Measurements from ENCODE around the gene MSRB1. TPM values are rescaled to one million over a fixed set of nuclear protein-coding genes. Genes with fewer than 3 reads are reported as not detected.

The MSRB1 gene
- total RNA-seq, 1 donor from 2014 or later = 11.7 TPM

DNA sequence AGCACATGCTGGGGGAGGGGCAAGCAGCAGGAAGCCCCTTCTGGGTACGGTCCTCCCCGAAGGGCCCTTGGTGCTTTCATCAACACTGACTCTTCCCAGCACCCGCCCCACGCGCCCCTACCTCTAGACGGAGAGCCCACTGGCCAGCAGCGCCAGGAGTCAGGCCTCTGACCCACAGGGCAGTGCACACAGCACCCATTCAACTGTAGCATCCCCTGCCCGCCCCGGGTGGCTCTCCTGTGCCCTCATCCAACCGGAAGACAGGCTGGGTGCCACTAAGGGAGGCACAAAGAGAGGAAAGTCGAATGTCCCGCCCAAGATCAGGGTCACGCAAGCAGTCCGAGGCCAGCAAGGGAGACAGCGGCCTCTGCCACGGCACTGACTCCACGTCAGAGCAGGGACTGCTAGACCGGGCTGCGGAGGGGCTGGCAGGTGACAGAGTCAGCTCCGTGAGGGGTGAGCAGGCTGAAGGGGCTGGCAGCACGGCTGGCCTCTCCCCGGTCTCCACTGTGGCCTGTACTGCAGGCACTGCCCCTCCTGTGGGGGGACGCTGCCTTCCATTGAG, 9.8 kb downstream of the MSRB1 start:
- H3K36me3 ChIP-seq (ENCODE audit: control insufficient read depth, insufficient read depth, low read length) = no peaks in the 10 kb centered on the region
- DNase-seq (ENCODE audit: low read depth) = no peak
- peaks cover 2% of the 10 kb centered on the region for H3K27me3 ChIP-seq (ENCODE audit: control insufficient read depth, insufficient read depth, low read length)
- H3K4me3 ChIP-seq (ENCODE audit: low read depth, low read length) = no peak overlapping the region
- TF ChIP-seq, protein P1, sequence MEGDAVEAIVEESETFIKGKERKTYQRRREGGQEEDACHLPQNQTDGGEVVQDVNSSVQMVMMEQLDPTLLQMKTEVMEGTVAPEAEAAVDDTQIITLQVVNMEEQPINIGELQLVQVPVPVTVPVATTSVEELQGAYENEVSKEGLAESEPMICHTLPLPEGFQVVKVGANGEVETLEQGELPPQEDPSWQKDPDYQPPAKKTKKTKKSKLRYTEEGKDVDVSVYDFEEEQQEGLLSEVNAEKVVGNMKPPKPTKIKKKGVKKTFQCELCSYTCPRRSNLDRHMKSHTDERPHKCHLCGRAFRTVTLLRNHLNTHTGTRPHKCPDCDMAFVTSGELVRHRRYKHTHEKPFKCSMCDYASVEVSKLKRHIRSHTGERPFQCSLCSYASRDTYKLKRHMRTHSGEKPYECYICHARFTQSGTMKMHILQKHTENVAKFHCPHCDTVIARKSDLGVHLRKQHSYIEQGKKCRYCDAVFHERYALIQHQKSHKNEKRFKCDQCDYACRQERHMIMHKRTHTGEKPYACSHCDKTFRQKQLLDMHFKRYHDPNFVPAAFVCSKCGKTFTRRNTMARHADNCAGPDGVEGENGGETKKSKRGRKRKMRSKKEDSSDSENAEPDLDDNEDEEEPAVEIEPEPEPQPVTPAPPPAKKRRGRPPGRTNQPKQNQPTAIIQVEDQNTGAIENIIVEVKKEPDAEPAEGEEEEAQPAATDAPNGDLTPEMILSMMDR (IDR thresholded peaks at IDR 0.05; ENCODE audit: insufficient read depth, low read length, poor library complexity, severe bottlenecking) = no peak

DNA sequence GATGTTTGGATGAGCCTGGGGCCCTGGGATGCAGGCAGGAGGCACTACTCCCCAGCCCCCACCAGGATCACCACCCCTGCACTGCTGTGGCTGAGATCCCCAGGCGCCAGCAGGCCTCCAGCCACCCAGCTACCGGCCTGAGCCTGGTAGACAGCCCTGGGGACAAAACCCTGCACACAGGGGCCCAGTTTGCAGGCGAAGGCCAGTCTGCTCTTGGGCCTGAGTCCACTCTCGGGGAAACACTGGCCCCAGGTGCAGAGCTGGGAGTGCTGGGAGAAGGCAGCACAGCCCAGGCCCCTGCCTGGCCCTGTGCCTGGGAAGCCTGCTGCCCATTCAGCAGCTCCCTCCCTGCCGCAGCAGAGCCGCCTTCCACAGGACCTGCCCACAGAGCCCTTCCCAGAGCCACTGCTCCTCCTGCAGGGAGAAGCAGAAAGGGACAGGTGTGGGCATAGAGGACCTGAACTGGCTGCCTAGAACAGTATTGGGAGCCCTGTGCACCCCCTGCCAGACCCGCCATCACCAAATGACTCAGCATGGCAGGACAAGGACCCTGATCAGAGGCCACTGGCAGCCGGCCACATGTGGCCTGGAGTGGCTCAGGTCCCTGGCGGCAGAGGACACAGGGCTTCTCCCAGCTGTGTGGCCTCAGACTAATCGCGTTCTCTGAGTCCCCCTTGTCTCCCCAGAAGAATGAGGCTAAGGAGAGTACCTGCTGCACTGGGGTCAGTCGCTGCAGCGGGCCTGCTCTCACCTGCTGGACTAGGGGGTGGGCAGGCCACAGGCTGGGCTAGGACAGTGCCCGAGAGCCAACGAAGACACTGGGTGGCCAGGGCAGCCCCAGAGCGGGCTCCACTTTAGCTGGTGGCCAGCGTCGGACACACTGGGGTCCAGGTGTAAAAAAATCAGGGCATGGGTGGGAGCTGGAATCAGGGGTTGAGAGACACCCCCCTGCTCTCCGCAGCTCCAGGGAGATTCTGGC, 10.7 kb downstream of the MSRB1 start:
- no peak overlapping the region for H3K4me3 ChIP-seq (ENCODE audit: low read depth, low read length)
- H3K27me3 ChIP-seq (ENCODE audit: control insufficient read depth, insufficient read depth, low read length) = peaks cover 2% of the 10 kb centered on the region
- no peaks in the 10 kb centered on the region for H3K36me3 ChIP-seq (ENCODE audit: control insufficient read depth, insufficient read depth, low read length)
- TF ChIP-seq, protein P1 (IDR thresholded peaks at IDR 0.05; ENCODE audit: insufficient read depth, low read length, poor library complexity, severe bottlenecking) = peak; percentile 39
- DNase-seq (ENCODE audit: low read depth) = no peak

DNA sequence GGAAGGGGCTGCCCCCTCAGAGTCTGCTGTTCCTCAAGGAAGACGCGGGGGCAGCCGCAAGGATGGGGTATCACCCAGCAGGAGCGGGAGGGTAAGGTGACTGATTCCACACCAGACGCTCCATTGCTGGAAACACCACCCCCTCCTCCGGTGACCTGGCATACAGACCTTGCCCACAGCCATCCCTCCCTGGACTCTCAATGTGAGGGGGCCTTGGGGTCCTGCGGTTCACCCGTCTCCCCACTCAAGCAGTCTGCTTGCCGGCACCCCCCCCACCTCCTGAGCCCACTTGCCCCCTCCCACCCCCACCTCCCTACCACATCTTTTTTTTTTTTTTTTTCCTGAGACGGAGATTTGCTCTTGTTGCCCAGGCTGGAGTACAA, 12.7 kb downstream of the MSRB1 start:
- Histone ChIP-seq H3K36me3 (ENCODE audit: control insufficient read depth, insufficient read depth, low read length) (no peaks in the 10 kb centered on the region), H3K27me3 (ENCODE audit: control insufficient read depth, insufficient read depth, low read length) (peaks cover 2% of the 10 kb centered on the region), H3K4me3 (ENCODE audit: low read depth, low read length) (no peak overlapping the region)
- TF ChIP-seq, protein P1 (IDR thresholded peaks at IDR 0.05; ENCODE audit: insufficient read depth, low read length, poor library complexity, severe bottlenecking) = no peak
- DNase-seq (ENCODE audit: low read depth) = no peak

DNA sequence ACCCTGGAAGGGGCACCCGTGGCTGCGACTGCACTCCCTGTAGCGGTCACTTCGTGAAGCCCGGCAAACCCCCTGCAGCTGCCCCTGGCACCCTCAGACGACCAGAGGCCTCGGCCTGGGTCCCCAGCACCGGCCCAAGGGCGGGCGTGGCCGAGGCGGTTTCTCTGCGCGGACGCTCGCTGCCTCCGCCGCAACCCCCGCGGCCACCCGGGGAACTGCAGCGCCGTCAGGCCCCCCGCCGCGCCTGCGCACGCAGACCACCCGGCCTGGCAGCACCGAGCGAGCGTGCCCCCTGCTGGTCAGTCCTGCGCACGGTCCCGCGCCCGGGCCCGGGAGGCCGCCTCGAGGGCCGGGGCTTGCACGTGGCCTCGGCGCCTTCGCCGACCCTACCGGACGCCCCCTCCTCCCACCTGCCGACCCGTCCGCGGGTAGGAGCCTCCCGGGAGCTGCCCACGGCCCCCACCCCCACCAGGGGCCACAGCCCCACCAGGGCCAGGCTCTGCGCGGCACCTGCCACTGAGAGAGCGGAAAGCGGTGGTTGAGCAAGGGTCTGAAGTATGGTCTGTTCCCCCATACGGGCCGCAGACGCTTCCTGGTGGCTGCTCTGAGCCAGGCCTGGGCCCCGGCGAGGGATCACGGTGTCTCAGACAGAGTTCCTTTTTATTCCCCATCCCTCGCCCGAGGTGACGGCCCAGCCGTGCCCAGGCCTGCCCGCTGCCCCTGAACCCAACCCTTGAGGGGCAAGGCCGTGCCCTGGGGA, 13.2 kb downstream of the MSRB1 start:
- H3K4me3 ChIP-seq (ENCODE audit: low read depth, low read length) = peak overlapping the region; percentile 51
- peaks cover 2% of the 10 kb centered on the region for H3K27me3 ChIP-seq (ENCODE audit: control insufficient read depth, insufficient read depth, low read length)
- H3K36me3 ChIP-seq (ENCODE audit: control insufficient read depth, insufficient read depth, low read length) = no peaks in the 10 kb centered on the region
- TF ChIP-seq, protein P1 (IDR thresholded peaks at IDR 0.05; ENCODE audit: insufficient read depth, low read length, poor library complexity, severe bottlenecking) = peak; percentile 30
- DNase-seq (ENCODE audit: low read depth) = no peak

DNA sequence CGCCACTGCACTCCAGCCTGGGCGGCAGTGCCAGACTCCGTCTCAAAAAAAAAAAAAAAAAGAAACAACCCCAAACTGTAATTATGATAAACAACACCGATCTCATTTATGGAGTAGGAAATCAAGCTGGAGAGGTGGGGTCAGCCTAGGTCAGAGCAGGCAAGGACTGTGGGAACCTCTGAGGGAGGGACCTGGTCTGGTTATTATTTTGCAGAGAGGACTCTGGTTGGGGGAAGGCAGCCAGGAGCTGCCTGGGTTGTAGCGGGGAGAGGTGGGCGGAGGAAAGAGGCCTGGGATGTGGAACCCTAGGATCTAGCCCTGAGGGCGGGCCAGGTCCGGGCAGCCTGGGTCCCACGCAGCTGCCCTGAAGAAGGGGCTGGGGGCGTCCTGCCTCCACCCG, 13.9 kb downstream of the MSRB1 start:
- peak overlapping the region; percentile 51 for H3K4me3 ChIP-seq (ENCODE audit: low read depth, low read length)
- H3K27me3 ChIP-seq (ENCODE audit: control insufficient read depth, insufficient read depth, low read length) = peaks cover 2% of the 10 kb centered on the region
- H3K36me3 ChIP-seq (ENCODE audit: control insufficient read depth, insufficient read depth, low read length) = no peaks in the 10 kb centered on the region
- TF ChIP-seq, protein P1 (IDR thresholded peaks at IDR 0.05; ENCODE audit: insufficient read depth, low read length, poor library complexity, severe bottlenecking) = no peak
- DNase-seq (ENCODE audit: low read depth) = no peak
